ENCODE results near the gene TMTC3.

- TF ChIP-seq ZBTB7A (IDR thresholded peaks at IDR 0.05; ENCODE audit: low read depth), result no peak
- TF ChIP-seq EP300 (IDR thresholded peaks at IDR 0.05; ENCODE audit: borderline replicate concordance), result no peak
- no peak for TF ChIP-seq TEAD4 (IDR thresholded peaks at IDR 0.05)
- TF ChIP-seq USF1 (IDR thresholded peaks at IDR 0.05), result no peak
- TF ChIP-seq RAD21 (IDR thresholded peaks at IDR 0.05; ENCODE audit: low read depth), result no peak
- no peak for TF ChIP-seq TCF12 (IDR thresholded peaks at IDR 0.05; ENCODE audit: low read depth)
- TF ChIP-seq MAX (IDR thresholded peaks at IDR 0.05), result no peak
Observed at GRCh38 chr12:88245905-88246304, 103.8 kb downstream of the TMTC3 start.
